Natural killer cell (primary cell): ENCODE data around the gene POR. TPM values are rescaled to one million over a fixed set of nuclear protein-coding genes. Genes with fewer than 3 reads are reported as not detected.

Experiments used
- ATAC-seq, 3 donors: fragments of 150-1000 bp in 2 of 3; fragments of 200-7000 bp in 1 of 3; cut with Tn5 transposase; 1 replicate in 1 of 3; 2 replicates in 2 of 3; pipeline ENCODE4 v1.10.0; 2021; ENCODE audit warnings: mild to moderate bottlenecking in 2 of 3, moderate library complexity in 2 of 3
- DNase-seq, 2 donors: peaks; one replicate each; pipeline versions ENCODE4 v3.0.0 to v3.0.0-alpha.2; 2013 to 2021; ENCODE audit warnings: mixed read lengths in 1 of 2
- H3K27ac ChIP-seq: one replicate; pipeline ENCODE4 v1.5.1; 2013; ENCODE audit warnings: mild to moderate bottlenecking, low read length
- H3K27me3 ChIP-seq: one replicate; pipeline ENCODE4 v1.6.1; 2013; ENCODE audit warnings: low read length; ENCODE audit not compliant: control insufficient read depth, insufficient read depth
- H3K36me3 ChIP-seq: one replicate; pipeline ENCODE4 v1.6.1; 2013; ENCODE audit warnings: low read length; ENCODE audit not compliant: control insufficient read depth, insufficient read depth
- H3K4me1 ChIP-seq: one replicate; pipeline ENCODE4 v1.6.1; 2013; ENCODE audit warnings: low read length; ENCODE audit not compliant: control insufficient read depth, insufficient read depth
- H3K4me3 ChIP-seq: one replicate; pipeline ENCODE4 v1.5.1; 2013; ENCODE audit warnings: low read length
- H3K9me3 ChIP-seq: one replicate; pipeline ENCODE4 v1.6.1; 2013; ENCODE audit warnings: low read length; ENCODE audit not compliant: control insufficient read depth, insufficient read depth
- H3K27ac Mint-ChIP-seq, 2 donors: one replicate each; pipeline ENCODE4 v1.8.0; 2022; ENCODE audit warnings: mild to moderate bottlenecking in 2 of 2, mixed read lengths in 2 of 2, moderate library complexity in 1 of 2
- H3K27me3 Mint-ChIP-seq, 2 donors: one replicate each; pipeline ENCODE4 v1.8.0; 2022; ENCODE audit warnings: low read depth in 2 of 2, mixed read lengths in 2 of 2
- H3K36me3 Mint-ChIP-seq: one replicate; pipeline ENCODE4 v1.8.0; 2022; ENCODE audit warnings: mixed read lengths
- H3K4me1 Mint-ChIP-seq, 2 donors: one replicate each; pipeline ENCODE4 v1.8.0; 2022; ENCODE audit warnings: mixed read lengths in 2 of 2
- H3K4me3 Mint-ChIP-seq: one replicate; pipeline ENCODE4 v1.8.0; 2022; ENCODE audit warnings: mild to moderate bottlenecking, moderate library complexity, mixed read lengths
- H3K9me3 Mint-ChIP-seq, 2 donors: one replicate each; pipeline ENCODE4 v1.8.0; 2022; ENCODE audit warnings: mixed read lengths in 2 of 2
- WGBS: methylation state at CpG from one replicate; pipeline ENCODE4 v1.1.7; 2013; ENCODE audit warnings: missing lambda C conversion rate; ENCODE audit not compliant: insufficient coverage; 5-methylcytosine and 5-hydroxymethylcytosine counted together
- intact Hi-C: fragments of 100-400 bp; cut with micrococcal nuclease; formaldehyde crosslinking; loops from one replicate; pipeline ENCODE4 v1.14.2; 2022
- total RNA-seq, 4 donors: library from RNA; stranded (reverse); fragments of 120-200 nt in 1 of 4; gene quantifications; one replicate each; pipeline versions ENCODE4 v1.2.3 to v1.2.4, GENCODE V29; 2013 to 2022
- TF ChIP-seq, protein P1 (sequence below): fragments of 200-600 bp; IDR thresholded peaks from one replicate; pipeline ENCODE4 v1.8.0; 2022; ENCODE audit warnings: antibody characterized with exemption

POR gene
- total RNA-seq, 3 donors from 2014 or later (not counting 1 experiment from before 2014, with no cell fraction given) = 56.0 to 60.5 (median 58.3) TPM

DNA sequence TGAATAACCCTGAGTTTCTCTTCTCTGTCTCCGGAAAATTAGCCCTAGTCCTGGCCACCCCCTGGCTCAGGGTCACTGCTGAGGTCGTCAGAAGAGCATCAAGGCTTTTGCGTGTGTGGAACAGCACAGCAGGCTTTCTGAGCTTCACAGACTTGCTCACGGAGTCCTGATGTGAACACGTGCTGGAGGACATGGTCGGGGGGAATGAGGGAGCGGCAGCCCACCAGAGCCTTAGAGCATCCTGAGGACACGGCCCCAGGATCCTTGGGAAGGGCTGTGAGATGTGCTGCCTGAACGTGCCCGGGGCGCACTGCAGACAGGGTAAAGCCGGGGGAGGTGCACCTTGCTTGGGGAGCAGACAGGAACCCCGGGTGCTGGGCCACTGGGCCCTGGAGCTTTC lies 50.7 kb downstream of the POR start:
- Mint-ChIP-seq H3K4me1 (peaks cover 0 to 6% of the 10 kb centered on the region in 2 donors), H3K27me3 (no peaks in the 10 kb centered on the region), H3K36me3 (no peaks in the 10 kb centered on the region), H3K4me3 (no peak overlapping the region), H3K27ac (no peak overlapping the region), H3K9me3 (no peaks in the 10 kb centered on the region)
- H3K4me3 ChIP-seq = no peak overlapping the region
- TF ChIP-seq, protein P1, sequence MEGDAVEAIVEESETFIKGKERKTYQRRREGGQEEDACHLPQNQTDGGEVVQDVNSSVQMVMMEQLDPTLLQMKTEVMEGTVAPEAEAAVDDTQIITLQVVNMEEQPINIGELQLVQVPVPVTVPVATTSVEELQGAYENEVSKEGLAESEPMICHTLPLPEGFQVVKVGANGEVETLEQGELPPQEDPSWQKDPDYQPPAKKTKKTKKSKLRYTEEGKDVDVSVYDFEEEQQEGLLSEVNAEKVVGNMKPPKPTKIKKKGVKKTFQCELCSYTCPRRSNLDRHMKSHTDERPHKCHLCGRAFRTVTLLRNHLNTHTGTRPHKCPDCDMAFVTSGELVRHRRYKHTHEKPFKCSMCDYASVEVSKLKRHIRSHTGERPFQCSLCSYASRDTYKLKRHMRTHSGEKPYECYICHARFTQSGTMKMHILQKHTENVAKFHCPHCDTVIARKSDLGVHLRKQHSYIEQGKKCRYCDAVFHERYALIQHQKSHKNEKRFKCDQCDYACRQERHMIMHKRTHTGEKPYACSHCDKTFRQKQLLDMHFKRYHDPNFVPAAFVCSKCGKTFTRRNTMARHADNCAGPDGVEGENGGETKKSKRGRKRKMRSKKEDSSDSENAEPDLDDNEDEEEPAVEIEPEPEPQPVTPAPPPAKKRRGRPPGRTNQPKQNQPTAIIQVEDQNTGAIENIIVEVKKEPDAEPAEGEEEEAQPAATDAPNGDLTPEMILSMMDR = no peak
- intact Hi-C loops = no loop called here
- peaks cover 10% of the 10 kb centered on the region for H3K36me3 ChIP-seq
- no peak for ATAC-seq
- H3K27me3 ChIP-seq = no peaks in the 10 kb centered on the region
- H3K27ac ChIP-seq = no peak overlapping the region
- no peak for DNase-seq
- H3K4me1 ChIP-seq = peaks cover 3% of the 10 kb centered on the region
- WGBS = 94% methylated on average over 13 of the region's 13 CpGs
- H3K9me3 ChIP-seq = no peaks in the 10 kb centered on the region

DNA sequence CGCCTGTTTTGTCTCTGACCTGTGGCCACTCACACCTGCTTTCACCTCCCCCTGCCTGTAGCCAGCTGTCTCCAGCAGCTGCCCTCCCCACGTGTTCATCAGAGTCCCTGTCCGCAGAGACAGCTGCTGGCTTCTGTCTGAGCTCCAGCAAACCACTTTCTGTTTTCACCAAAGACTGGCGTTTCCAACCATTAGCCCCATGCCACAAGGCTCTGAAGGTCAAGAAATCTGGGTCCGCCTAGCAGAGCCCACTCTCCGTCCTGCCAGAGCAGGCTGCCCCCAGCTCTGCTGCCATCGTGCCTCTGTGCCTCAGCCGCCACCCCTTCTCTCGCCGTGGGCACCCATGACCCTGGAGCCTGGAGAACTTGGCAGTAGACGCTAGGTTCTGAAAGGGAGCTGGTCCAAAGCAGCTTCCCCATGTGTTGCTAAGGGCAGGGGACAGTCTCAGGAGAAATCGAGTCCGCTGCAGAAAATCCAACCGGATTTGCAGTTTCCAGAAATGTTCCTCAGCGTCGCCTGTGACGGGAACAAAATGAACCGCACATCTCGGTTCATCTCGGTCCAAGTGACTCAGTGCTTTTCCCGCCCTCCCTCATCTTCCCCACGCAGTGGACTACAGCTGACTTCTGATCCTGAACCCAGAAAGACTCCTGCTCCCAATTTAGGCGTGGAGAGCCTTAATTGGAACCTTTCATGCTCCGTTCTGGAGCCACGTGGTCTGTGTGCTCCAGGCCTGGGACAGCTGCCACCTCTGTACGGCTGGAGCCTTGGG lies 51.4 kb downstream of the POR start:
- H3K9me3 Mint-ChIP-seq = no peaks in the 10 kb centered on the region
- WGBS = 90% methylated on average over 26 of the region's 26 CpGs
- H3K4me1 Mint-ChIP-seq = peaks cover 0 to 6% of the 10 kb centered on the region in 2 donors
- Histone ChIP-seq H3K9me3 (no peaks in the 10 kb centered on the region), H3K27ac (no peak overlapping the region), H3K36me3 (peaks cover 10% of the 10 kb centered on the region), H3K4me1 (peaks cover 3% of the 10 kb centered on the region), H3K27me3 (no peaks in the 10 kb centered on the region), H3K4me3 (no peak overlapping the region)
- H3K27me3 Mint-ChIP-seq = no peaks in the 10 kb centered on the region
- no peak for DNase-seq
- intact Hi-C loops = no loop called here
- no peak overlapping the region for H3K27ac Mint-ChIP-seq
- TF ChIP-seq, protein P1 = no peak
- ATAC-seq = no peak
- no peak overlapping the region for H3K4me3 Mint-ChIP-seq
- no peaks in the 10 kb centered on the region for H3K36me3 Mint-ChIP-seq

DNA sequence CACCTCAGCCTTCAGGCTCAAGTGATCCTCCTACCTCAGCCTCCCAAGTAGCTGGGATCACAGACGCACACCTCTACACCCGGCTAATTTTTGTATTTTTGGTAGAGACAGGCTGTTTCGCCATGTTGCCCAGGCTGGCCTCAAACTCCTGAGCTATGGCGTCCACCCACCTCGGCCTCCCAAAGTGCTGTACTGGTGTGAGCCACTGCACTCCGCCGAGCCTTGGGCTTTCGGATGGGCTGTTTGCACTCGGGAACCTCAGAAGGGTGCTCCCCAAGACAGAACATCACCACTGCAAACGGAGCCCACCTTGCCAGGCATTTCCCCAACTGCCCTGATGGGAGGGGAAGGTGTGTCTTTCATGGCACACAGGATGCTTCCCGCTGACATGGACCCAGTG lies 52.1 kb downstream of the POR start:
- H3K27ac ChIP-seq = no peak overlapping the region
- TF ChIP-seq, protein P1 = no peak
- intact Hi-C loops = no loop called here
- Mint-ChIP-seq H3K27me3 (no peaks in the 10 kb centered on the region), H3K4me1 (peaks cover 0 to 13% of the 10 kb centered on the region in 2 donors), H3K9me3 (no peaks in the 10 kb centered on the region), H3K36me3 (no peaks in the 10 kb centered on the region), H3K27ac (no peak overlapping the region), H3K4me3 (no peak overlapping the region)
- ATAC-seq (no peak), DNase-seq (no peak)
- peaks cover 10% of the 10 kb centered on the region for H3K36me3 ChIP-seq
- H3K27me3 ChIP-seq = no peaks in the 10 kb centered on the region
- no peaks in the 10 kb centered on the region for H3K9me3 ChIP-seq
- peaks cover 3% of the 10 kb centered on the region for H3K4me1 ChIP-seq
- H3K4me3 ChIP-seq = no peak overlapping the region
- whole genome bisulfite sequencing = 93% methylated on average over 11 of the region's 11 CpGs
